Activated naive CD8-positive, alpha-beta T cell treated with anti-CD3 and anti-CD28 coated beads for 36 hours (primary cell): ENCODE results near the gene PQBP1. TPM values are rescaled to one million over a fixed set of nuclear protein-coding genes. Genes with fewer than 3 reads are reported as not detected.
A peak's percentile ranks its signal among the peaks of the same experiment; 100 is the strongest.

ENCODE experiments used
- DNase-seq: peaks from one replicate; pipeline ENCODE4 v3.0.0; 2021
- H3K27ac Mint-ChIP-seq: one replicate; pipeline ENCODE4 v1.8.0; 2022; ENCODE audit warnings: mild to moderate bottlenecking, moderate library complexity, mixed read lengths
- H3K27me3 Mint-ChIP-seq: one replicate; pipeline ENCODE4 v1.8.0; 2022; ENCODE audit warnings: mild to moderate bottlenecking, mixed read lengths
- H3K36me3 Mint-ChIP-seq: one replicate; pipeline ENCODE4 v1.8.0; 2021; ENCODE audit warnings: mild to moderate bottlenecking, mixed read lengths
- H3K4me1 Mint-ChIP-seq: one replicate; pipeline ENCODE4 v1.8.0; 2021; ENCODE audit warnings: mixed read lengths
- H3K4me3 Mint-ChIP-seq: one replicate; pipeline ENCODE4 v1.8.0; 2022; ENCODE audit warnings: mild to moderate bottlenecking, moderate library complexity, mixed read lengths
- H3K9me3 Mint-ChIP-seq: one replicate; pipeline ENCODE4 v1.8.0; 2022; ENCODE audit warnings: mixed read lengths
- total RNA-seq, 2 experiments: library from RNA; stranded (reverse); gene quantifications; one replicate each; pipeline ENCODE4 v1.2.3, GENCODE V29; 2021

The PQBP1 gene
- total RNA-seq, 2 experiments from 2014 or later: 84.3 to 85.7 TPM

GRCh38 chrX:48910926-48911411 lies 13.2 kb downstream of the PQBP1 start:
- H3K27me3 Mint-ChIP-seq: peaks cover 8% of the 10 kb centered on the region
- peak overlapping the region; percentile 90 for H3K4me3 Mint-ChIP-seq
- peak overlapping the region; percentile 94 for H3K27ac Mint-ChIP-seq
- H3K4me1 Mint-ChIP-seq: peaks cover 37% of the 10 kb centered on the region
- peaks cover 45% of the 10 kb centered on the region for H3K36me3 Mint-ChIP-seq
- no peaks in the 10 kb centered on the region for H3K9me3 Mint-ChIP-seq
- DNase-seq: no peak

GRCh38 chrX:48911412-48912182 lies 13.9 kb downstream of the PQBP1 start, which contains the start of gene SLC35A2:
TSS of gene SLC35A2 (minus strand) at chrX:48911646. CDS start at chrX:48911636, 10 bp downstream.
- peaks cover 51% of the 10 kb centered on the region for H3K36me3 Mint-ChIP-seq
- H3K4me1 Mint-ChIP-seq: peaks cover 37% of the 10 kb centered on the region
- H3K27ac Mint-ChIP-seq: peak within 1 kb of the TSS; percentile 94
- no peaks in the 10 kb centered on the region for H3K9me3 Mint-ChIP-seq
- peak within 1 kb of the TSS; percentile 90 for H3K4me3 Mint-ChIP-seq
- peak; percentile 86 for DNase-seq
- H3K27me3 Mint-ChIP-seq: peaks cover 8% of the 10 kb centered on the region

DNA sequence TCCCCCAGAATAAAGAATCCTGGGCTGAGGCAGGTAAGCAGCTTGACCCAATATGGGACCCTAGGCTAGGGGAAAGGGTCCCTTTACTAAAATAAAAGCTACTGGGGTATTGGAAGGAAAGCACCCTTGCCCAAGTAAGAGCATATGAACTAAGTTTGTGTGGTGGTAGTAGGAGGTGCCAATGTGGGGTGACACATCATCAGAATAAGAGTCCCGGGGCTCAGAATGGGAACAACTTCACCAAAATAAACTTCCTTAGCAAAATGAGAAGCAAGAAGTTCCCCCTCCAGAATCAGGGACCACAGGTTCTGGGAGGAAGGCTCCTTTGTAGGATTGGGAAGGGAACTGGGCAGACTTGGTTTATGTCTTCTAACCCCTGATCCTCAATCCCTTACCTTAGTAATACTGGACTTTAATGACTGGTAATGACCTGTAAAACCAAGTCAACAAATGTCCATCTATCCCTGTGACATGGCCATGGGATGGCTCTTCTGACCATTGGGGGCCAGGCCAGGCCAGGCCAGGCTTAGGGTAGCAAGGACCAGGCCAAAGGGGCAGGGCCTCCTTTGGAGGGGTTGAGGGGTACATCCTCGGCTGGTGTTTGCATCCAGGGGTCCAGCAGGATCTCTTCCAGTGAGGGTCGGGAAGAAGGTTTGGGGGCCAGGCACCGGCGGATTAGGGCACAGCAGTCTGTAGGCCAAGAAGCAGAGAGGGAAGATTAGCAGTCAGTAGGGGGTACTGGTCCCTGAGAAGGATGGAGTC lies 16.1 kb downstream of the PQBP1 start:
- DNase-seq: no peak
- peaks cover 18% of the 10 kb centered on the region for H3K27me3 Mint-ChIP-seq
- peaks cover 39% of the 10 kb centered on the region for H3K4me1 Mint-ChIP-seq
- H3K4me3 Mint-ChIP-seq: peak overlapping the region; percentile 90
- no peaks in the 10 kb centered on the region for H3K9me3 Mint-ChIP-seq
- peaks cover 71% of the 10 kb centered on the region for H3K36me3 Mint-ChIP-seq
- peak overlapping the region; percentile 78 for H3K27ac Mint-ChIP-seq

DNA sequence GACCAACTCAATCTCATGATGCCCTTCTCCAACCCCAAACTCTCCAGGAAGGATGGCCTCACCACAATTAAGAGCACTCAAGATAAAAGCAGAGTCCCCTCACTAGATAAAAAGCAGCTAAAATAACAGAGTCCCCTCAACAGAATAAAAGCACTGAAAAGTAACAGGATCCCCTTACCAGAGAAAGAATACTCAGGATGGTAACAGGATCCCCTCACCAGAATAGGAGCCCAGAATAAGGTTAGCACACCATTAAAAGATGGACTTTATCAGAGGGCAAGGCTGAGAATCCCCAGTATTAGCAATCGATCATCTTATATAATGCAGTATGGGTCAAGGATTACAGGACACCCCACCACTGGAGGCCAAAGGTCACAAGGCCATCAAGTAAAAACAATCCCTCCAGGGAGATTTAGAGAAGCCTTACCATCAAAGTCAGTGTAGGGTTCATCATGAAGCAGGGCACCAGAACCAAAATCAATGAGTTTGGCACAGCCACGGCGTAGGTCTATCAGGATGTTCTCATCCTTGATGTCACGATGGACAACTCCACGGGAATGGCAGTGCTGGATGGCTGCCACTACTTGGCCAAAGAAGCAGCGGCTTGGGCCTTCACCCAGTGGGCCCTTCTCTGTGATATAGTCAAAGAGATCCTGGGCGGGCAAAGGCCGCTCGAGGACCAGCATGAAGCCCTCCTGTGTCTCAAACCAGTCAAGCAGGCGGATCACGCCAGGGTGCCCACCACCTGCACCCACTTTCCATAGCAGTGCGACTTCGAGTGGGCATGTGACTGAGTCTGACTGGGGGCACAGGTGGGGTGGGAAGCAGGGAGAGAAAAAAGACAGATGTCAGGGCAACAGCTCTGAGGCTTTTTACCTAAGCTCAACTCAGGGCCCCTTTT lies 17.1 kb downstream of the PQBP1 start:
- no peak for DNase-seq
- peak overlapping the region; percentile 90 for H3K4me3 Mint-ChIP-seq
- H3K27me3 Mint-ChIP-seq: peaks cover 18% of the 10 kb centered on the region
- H3K9me3 Mint-ChIP-seq: no peaks in the 10 kb centered on the region
- peaks cover 44% of the 10 kb centered on the region for H3K4me1 Mint-ChIP-seq
- H3K27ac Mint-ChIP-seq: peak overlapping the region; percentile 78
- peaks cover 74% of the 10 kb centered on the region for H3K36me3 Mint-ChIP-seq

- H3K27me3 Mint-ChIP-seq: peaks cover 10% of the 10 kb centered on the region
- peak overlapping the region; percentile 90 for H3K4me3 Mint-ChIP-seq
- peaks cover 70% of the 10 kb centered on the region for H3K36me3 Mint-ChIP-seq
- peak; percentile 85 for DNase-seq
- H3K4me1 Mint-ChIP-seq: peaks cover 44% of the 10 kb centered on the region
- no peaks in the 10 kb centered on the region for H3K9me3 Mint-ChIP-seq
- H3K27ac Mint-ChIP-seq: peak overlapping the region; percentile 96
Measured at GRCh38 chrX:48917139-48918001, 19.6 kb downstream of the PQBP1 start.

DNA sequence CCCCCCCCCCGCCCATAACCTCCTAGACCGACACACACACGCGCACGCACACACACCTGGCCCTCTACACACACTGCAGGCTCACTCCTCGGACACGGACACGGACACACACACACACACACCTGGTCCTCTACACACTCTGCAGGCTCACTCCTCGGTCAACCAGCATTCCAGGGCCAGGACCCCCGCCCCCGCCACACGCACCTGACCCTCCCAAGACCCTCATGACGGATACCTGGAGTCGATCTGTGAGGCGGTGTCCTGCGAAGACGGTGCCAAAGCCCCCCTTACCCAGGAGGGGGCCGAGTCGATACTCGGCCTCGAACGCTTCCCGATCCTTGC lies 20.5 kb downstream of the PQBP1 start:
- no peaks in the 10 kb centered on the region for H3K9me3 Mint-ChIP-seq
- H3K4me3 Mint-ChIP-seq: peak overlapping the region; percentile 90
- no peak for DNase-seq
- H3K4me1 Mint-ChIP-seq: peaks cover 41% of the 10 kb centered on the region
- peaks cover 10% of the 10 kb centered on the region for H3K27me3 Mint-ChIP-seq
- H3K36me3 Mint-ChIP-seq: peaks cover 69% of the 10 kb centered on the region
- peak overlapping the region; percentile 96 for H3K27ac Mint-ChIP-seq

- peaks cover 10% of the 10 kb centered on the region for H3K27me3 Mint-ChIP-seq
- peaks cover 64% of the 10 kb centered on the region for H3K36me3 Mint-ChIP-seq
Measured at GRCh38 chrX:48918643-48919340, 21.1 kb downstream of the PQBP1 start, which contains the start of gene PIM2. TSS of gene PIM2 (minus strand) at chrX:48919024. CDS start at chrX:48918834, 190 bp downstream.

DNA sequence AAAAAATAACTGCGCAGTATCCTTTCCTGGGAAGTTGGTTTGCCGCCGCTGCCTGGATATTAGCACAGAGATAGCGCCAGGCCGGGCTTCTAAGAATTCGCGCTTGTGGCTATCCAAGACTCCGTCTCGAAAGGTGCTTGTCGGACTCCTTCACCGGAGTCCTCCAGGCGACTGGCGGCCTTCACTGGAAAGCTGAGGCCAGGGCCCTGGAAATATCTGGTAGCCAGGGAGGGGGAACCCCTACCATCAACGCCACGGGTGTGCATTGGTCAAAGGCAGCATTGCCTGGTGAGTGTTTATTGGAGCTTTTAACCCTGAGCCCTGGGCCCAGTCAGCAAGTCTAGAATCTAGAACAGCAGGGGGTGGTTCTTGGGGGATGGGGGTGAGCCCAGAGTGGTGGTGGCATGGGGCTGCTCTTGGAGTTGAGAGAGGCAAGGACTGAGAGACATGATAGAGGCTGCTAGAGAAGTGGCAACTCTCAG lies 21.7 kb downstream of the PQBP1 start:
- peaks cover 39% of the 10 kb centered on the region for H3K4me1 Mint-ChIP-seq
- H3K9me3 Mint-ChIP-seq: no peaks in the 10 kb centered on the region
- DNase-seq: peak; percentile 52
- peak overlapping the region; percentile 90 for H3K4me3 Mint-ChIP-seq
- peaks cover 10% of the 10 kb centered on the region for H3K27me3 Mint-ChIP-seq
- peaks cover 63% of the 10 kb centered on the region for H3K36me3 Mint-ChIP-seq
- peak overlapping the region; percentile 96 for H3K27ac Mint-ChIP-seq

More at GRCh38 chrX:48918643-48919340, 21.1 kb downstream of the PQBP1 start, which contains the start of gene PIM2:
- peak within 1 kb of the TSS; percentile 90 for H3K4me3 Mint-ChIP-seq
- H3K9me3 Mint-ChIP-seq: no peaks in the 10 kb centered on the region
- peaks cover 39% of the 10 kb centered on the region for H3K4me1 Mint-ChIP-seq
- H3K27ac Mint-ChIP-seq: peak within 1 kb of the TSS; percentile 96
- peak; percentile 90 for DNase-seq

- H3K36me3 Mint-ChIP-seq: peaks cover 58% of the 10 kb centered on the region
- DNase-seq: no peak
- H3K27ac Mint-ChIP-seq: peak overlapping the region; percentile 96
- peaks cover 39% of the 10 kb centered on the region for H3K4me1 Mint-ChIP-seq
- H3K9me3 Mint-ChIP-seq: no peaks in the 10 kb centered on the region
- peak overlapping the region; percentile 90 for H3K4me3 Mint-ChIP-seq
- H3K27me3 Mint-ChIP-seq: peaks cover 10% of the 10 kb centered on the region
Measured at GRCh38 chrX:48919947-48920717, 22.4 kb downstream of the PQBP1 start.

DNA sequence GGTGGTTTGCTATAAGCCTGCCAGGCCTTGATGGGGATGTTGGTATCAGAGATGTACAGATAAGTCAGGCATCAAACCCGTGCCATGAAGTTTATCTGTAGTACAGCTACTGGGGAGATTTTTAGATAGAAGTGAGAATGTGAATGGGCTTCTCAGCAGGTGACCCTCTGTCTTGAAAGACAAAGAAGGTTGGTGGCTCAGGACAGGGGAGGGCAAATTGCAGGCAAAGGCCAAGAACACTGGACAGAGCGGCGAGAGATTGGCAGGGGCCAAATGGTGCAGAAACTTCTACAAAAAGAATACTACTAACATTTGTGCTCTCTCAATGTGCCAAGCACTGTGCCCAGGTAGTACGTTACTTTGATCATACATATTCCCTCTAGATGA lies 23.0 kb downstream of the PQBP1 start:
- H3K36me3 Mint-ChIP-seq: peaks cover 57% of the 10 kb centered on the region
- H3K27ac Mint-ChIP-seq: peak overlapping the region; percentile 96
- peaks cover 40% of the 10 kb centered on the region for H3K4me1 Mint-ChIP-seq
- no peak for DNase-seq
- H3K9me3 Mint-ChIP-seq: no peaks in the 10 kb centered on the region
- H3K4me3 Mint-ChIP-seq: peak overlapping the region; percentile 90
- H3K27me3 Mint-ChIP-seq: peaks cover 10% of the 10 kb centered on the region

GRCh38 chrX:48923771-48924170 lies 26.0 kb downstream of the PQBP1 start:
- no peaks in the 10 kb centered on the region for H3K9me3 Mint-ChIP-seq
- H3K27ac Mint-ChIP-seq: peak overlapping the region; percentile 78
- H3K4me3 Mint-ChIP-seq: no peak overlapping the region
- H3K4me1 Mint-ChIP-seq: peaks cover 43% of the 10 kb centered on the region
- H3K27me3 Mint-ChIP-seq: no peaks in the 10 kb centered on the region
- no peak for DNase-seq
- H3K36me3 Mint-ChIP-seq: peaks cover 30% of the 10 kb centered on the region

- Mint-ChIP-seq H3K27ac (peak overlapping the region; percentile 78), H3K36me3 (peaks cover 30% of the 10 kb centered on the region), H3K4me1 (peaks cover 43% of the 10 kb centered on the region), H3K27me3 (no peaks in the 10 kb centered on the region), H3K4me3 (no peak overlapping the region), H3K9me3 (no peaks in the 10 kb centered on the region)
- no peak for DNase-seq
Measured at GRCh38 chrX:48924270-48924669, 26.5 kb downstream of the PQBP1 start.
